Spleen (tissue), 7 donors: ENCODE measurements around the gene KRTAP4-9.

Experiments used
- CTCF ChIP-seq, 11 experiments: fragments of 200-600 bp in 7 of 11; fragments of 450-650 bp in 4 of 11; sonication (generic) in 4 of 11; IDR thresholded peaks in 8 of 11; conservative IDR thresholded peaks in 3 of 11; 1 replicate in 7 of 11; 2 replicates in 4 of 11; pipeline versions ENCODE4 v1.4.0 to v1.8.0; 2016 to 2021; ENCODE audit warnings: antibody characterized with exemption in 11 of 11, inconsistent platforms in 4 of 11, mild to moderate bottlenecking in 1 of 11
- POLR2A ChIP-seq, 3 donors: fragments of 450-650 bp; IDR thresholded peaks; one replicate each; pipeline ENCODE4 v1.5.1; 2017; ENCODE audit warnings: antibody characterized with exemption in 3 of 3, mild to moderate bottlenecking in 1 of 3
- donor health status: DM: no; HTN: no; CAD: no; lungs with moderate emphysema.
- donor health status: DM: no; HTN: no; CAD: no.
- donor health status: DM: no; HTN: no; CAD: no.

GRCh38 chr17:41073676-41074075 lies 31.5 kb upstream of the KRTAP4-9 start:
- TF ChIP-seq CTCF (IDR thresholded peaks at IDR 0.05 in 8 of 11, conservative IDR thresholded peaks at IDR 0.05 in 3 of 11) (no peak), POLR2A (IDR thresholded peaks at IDR 0.05) (no peak)
